HepG2 (cell line): ENCODE results near the gene CASZ1.

Experiments used
- CREB3 ChIP-seq: sonication (generic); formaldehyde crosslinking; IDR thresholded peaks from 2 replicates; pipeline ENCODE4 v1.5.0; 2020; ENCODE audit warnings: missing genetic modification reagents
- CTCF ChIP-seq: sonication (generic); formaldehyde crosslinking; IDR thresholded peaks from 2 replicates; pipeline ENCODE4 v1.5.0; 2020; ENCODE audit warnings: mild to moderate bottlenecking, missing genetic modification reagents, moderate library complexity
- EED ChIP-seq: sonication (generic); formaldehyde crosslinking; IDR thresholded peaks from 2 replicates; pipeline ENCODE4 v1.5.0; 2020; ENCODE audit warnings: mild to moderate bottlenecking, missing genetic modification reagents
- KDM1A ChIP-seq: IDR thresholded peaks from 2 replicates; pipeline ENCODE4 v1.6.1; 2016; ENCODE audit warnings: missing compliant biosample characterization
- MTA1 ChIP-seq: sonication (generic); formaldehyde crosslinking; IDR thresholded peaks from 2 replicates; pipeline ENCODE4 v1.4.0; 2020; ENCODE audit warnings: missing genetic modification reagents, mild to moderate bottlenecking, borderline replicate concordance
- NFE2L2 ChIP-seq: fragments of 150-350 bp; IDR thresholded peaks from 2 replicates; pipeline ENCODE4 v1.6.1; 2014; ENCODE audit warnings: low read length
- SIN3A ChIP-seq: IDR thresholded peaks from 2 replicates; pipeline ENCODE4 v1.6.1; 2011; ENCODE audit warnings: low read depth, mild to moderate bottlenecking, control low read depth, low read length, borderline replicate concordance
- STAG1 ChIP-seq: sonication (generic); formaldehyde crosslinking; IDR thresholded peaks from 2 replicates; pipeline ENCODE4 v1.4.0; 2020; ENCODE audit warnings: missing genetic modification reagents
- TCF12 ChIP-seq, 2 experiments: fragments of 450-650 bp in 1 of 2; sonication (generic) in 1 of 2; formaldehyde crosslinking in 1 of 2; IDR thresholded peaks; 2 replicates each; pipeline versions ENCODE4 v1.6.1 to v1.8.0; 2017 to 2022; ENCODE audit warnings: antibody characterized with exemption in 1 of 2, mild to moderate bottlenecking in 1 of 2, missing genetic modification reagents in 1 of 2, moderate library complexity in 1 of 2

GRCh38 chr1:10612436-10613160 is 183.8 kb downstream of the CASZ1 start:
- TF ChIP-seq NFE2L2 (no peak), KDM1A (CRISPR knock-in tag) (no peak), EED (CRISPR knock-in tag) (no peak), MTA1 (CRISPR knock-in tag) (no peak), TCF12 (IDR thresholded peaks at IDR 0.05) (no peak), TCF12 (CRISPR knock-in tag; IDR thresholded peaks at IDR 0.05) (no peak), SIN3A (no peak), CREB3 (CRISPR knock-in tag) (no peak), CTCF (CRISPR knock-in tag) (no peak), STAG1 (CRISPR knock-in tag) (no peak)
